Thymus (tissue), 11 donors: ENCODE data around the gene MR1. TPM values are rescaled to one million over a fixed set of nuclear protein-coding genes. Genes with fewer than 3 reads are reported as not detected.
"Not testable (repeated sequence)": the region's sequence is repeated elsewhere in the genome, so short reads cannot be mapped to it uniquely, and the experiment has no call there.

ENCODE experiments used
- DNase-seq, 9 donors: peaks; one replicate each; pipeline ENCODE4 v3.0.0-alpha.2; 2013; ENCODE audit warnings: low spot score in 9 of 9, low read depth in 6 of 9, missing footprints in 1 of 9
- H3K27ac ChIP-seq, 2 donors: one replicate each; pipeline ENCODE4 v1.5.1; 2013; ENCODE audit warnings: control low read depth in 1 of 2, low read depth in 1 of 2, low read length in 1 of 2, mild to moderate bottlenecking in 1 of 2, moderate library complexity in 1 of 2
- H3K27me3 ChIP-seq, 2 donors: one replicate each; pipeline ENCODE4 v1.5.1; 2013; ENCODE audit warnings: low read length in 1 of 2; ENCODE audit not compliant: control insufficient read depth in 2 of 2, insufficient read depth in 1 of 2
- H3K36me3 ChIP-seq, 2 donors: one replicate each; pipeline ENCODE4 v1.5.1; 2013; ENCODE audit warnings: low read length in 1 of 2, mild to moderate bottlenecking in 1 of 2, moderate library complexity in 1 of 2; ENCODE audit not compliant: control insufficient read depth in 2 of 2, insufficient read depth in 2 of 2
- H3K4me1 ChIP-seq, 2 donors: one replicate each; pipeline ENCODE4 v1.5.1; 2013; ENCODE audit warnings: low read length in 2 of 2; ENCODE audit not compliant: control insufficient read depth in 2 of 2, insufficient read depth in 2 of 2
- H3K4me3 ChIP-seq, 2 donors: one replicate each; pipeline ENCODE4 v1.5.1; 2013; ENCODE audit warnings: low read length in 2 of 2, control low read depth in 1 of 2, mild to moderate bottlenecking in 1 of 2
- H3K9me3 ChIP-seq, 2 donors: one replicate each; pipeline ENCODE4 v1.5.1; 2013; ENCODE audit warnings: low read length in 1 of 2, mild to moderate bottlenecking in 1 of 2; ENCODE audit not compliant: control insufficient read depth in 2 of 2, insufficient read depth in 1 of 2
- WGBS: extraction: QIAGEN DNeasy Blood & Tissue Kit; methylation state at CpG from one replicate; pipeline ENCODE4 v1.1.7; 2013; 5-methylcytosine and 5-hydroxymethylcytosine counted together
- polyA plus RNA-seq: library from polyadenylated mRNA; stranded (reverse); fragments of 200-250 nt; gene quantifications from one replicate; pipeline ENCODE4 v1.2.3, GENCODE V29; 2013
- total RNA-seq: library from RNA; stranded (reverse); fragments of 120-200 nt; gene quantifications from one replicate; pipeline ENCODE4 v1.2.4, GENCODE V29; 2013
- donor health status: healthy.

MR1 gene
- total and polyA plus RNA-seq, 2 donors, result 12.0 to 21.1 TPM

- H3K36me3 ChIP-seq, result peaks cover 0 to 12% of the 10 kb centered on the region in 2 donors
- peaks cover 4 to 18% of the 10 kb centered on the region in 2 donors for H3K4me1 ChIP-seq
- H3K27me3 ChIP-seq, result no peaks in the 10 kb centered on the region
- DNase-seq, result peak in 7 of 9 donors; percentile 45 to 78 (median 53)
- H3K27ac ChIP-seq, result peak overlapping the region; percentile 88 to 93
- H3K4me3 ChIP-seq, result peak overlapping the region; percentile 91 to 96
- H3K9me3 ChIP-seq, result peaks cover 0 to 3% of the 10 kb centered on the region in 2 donors
- WGBS, result under 1% methylated on average over 23 of the region's 23 CpGs
These were observed 11.9 kb upstream of the MR1 start for GRCh38 chr1:181021811-181022434.

- WGBS, result 76% methylated on average over 10 of the region's 10 CpGs
- Histone ChIP-seq H3K4me1 (peaks cover 4 to 18% of the 10 kb centered on the region in 2 donors), H3K27me3 (no peaks in the 10 kb centered on the region), H3K36me3 (peaks cover 0 to 7% of the 10 kb centered on the region in 2 donors), H3K9me3 (peaks cover 0 to 3% of the 10 kb centered on the region in 2 donors), H3K27ac (peak overlapping the region; percentile 33 to 69), H3K4me3 (peak overlapping the region; percentile 91 to 96)
- no peak for DNase-seq
These were observed 10.3 kb upstream of the MR1 start for GRCh38 chr1:181023265-181024057.

- no peaks in the 10 kb centered on the region for H3K36me3 ChIP-seq
- peaks cover under 1 to 12% of the 10 kb centered on the region in 2 donors for H3K4me1 ChIP-seq
- H3K27me3 ChIP-seq, result no peaks in the 10 kb centered on the region
- no peaks in the 10 kb centered on the region for H3K9me3 ChIP-seq
- no peak for DNase-seq
- H3K27ac ChIP-seq, result no peak overlapping the region
- H3K4me3 ChIP-seq, result no peak overlapping the region
These were observed 5.6 kb upstream of the MR1 start for GRCh38 chr1:181028196-181028595.

GRCh38 chr1:181028615-181029014 is 5.2 kb upstream of the MR1 start:
- Histone ChIP-seq H3K27ac (no peak overlapping the region), H3K4me1 (peaks cover 3 to 12% of the 10 kb centered on the region in 2 donors), H3K4me3 (no peak overlapping the region), H3K9me3 (no peaks in the 10 kb centered on the region), H3K36me3 (no peaks in the 10 kb centered on the region), H3K27me3 (no peaks in the 10 kb centered on the region)
- DNase-seq, result no peak
- WGBS, result 93% methylated on average over 5 of the region's 5 CpGs

GRCh38 chr1:181032535-181032934 is 1.2 kb upstream of the MR1 start:
- no peak overlapping the region for H3K4me3 ChIP-seq
- DNase-seq, result no peak
- peaks cover 16 to 27% of the 10 kb centered on the region in 2 donors for H3K4me1 ChIP-seq
- 97% methylated on average over 2 of the region's 2 CpGs for WGBS
- H3K36me3 ChIP-seq, result no peaks in the 10 kb centered on the region
- no peaks in the 10 kb centered on the region for H3K27me3 ChIP-seq
- peak overlapping the region in 1 of 2 donors; percentile 48 for H3K27ac ChIP-seq
- no peaks in the 10 kb centered on the region for H3K9me3 ChIP-seq

- Histone ChIP-seq H3K4me1 (peaks cover 19 to 33% of the 10 kb centered on the region in 2 donors), H3K36me3 (peaks cover 0 to 5% of the 10 kb centered on the region in 2 donors), H3K9me3 (no peaks in the 10 kb centered on the region), H3K27ac (peak overlapping the region; percentile 92 to 94), H3K27me3 (no peaks in the 10 kb centered on the region), H3K4me3 (peak overlapping the region; percentile 63)
- DNase-seq, result peak in 4 of 9 donors; percentile 25 to 78 (median 42)
- 50% methylated on average over 2 of the region's 2 CpGs for WGBS
These were observed 520 bp upstream of the MR1 start for GRCh38 chr1:181033128-181033798.

GRCh38 chr1:181035210-181035609 is 1.4 kb downstream of the MR1 start:
- Histone ChIP-seq H3K4me1 (peaks cover 19 to 35% of the 10 kb centered on the region in 2 donors), H3K36me3 (peaks cover 0 to 11% of the 10 kb centered on the region in 2 donors)
- H3K27ac ChIP-seq, H3K27me3 ChIP-seq, H3K9me3 ChIP-seq, H3K4me3 ChIP-seq, DNase-seq: not testable (repeated sequence)
- WGBS, result 98% methylated on average over 4 of the region's 4 CpGs

- H3K4me3 ChIP-seq, result no peak overlapping the region
- no peaks in the 10 kb centered on the region for H3K9me3 ChIP-seq
- no peaks in the 10 kb centered on the region for H3K27me3 ChIP-seq
- no peak for DNase-seq
- H3K4me1 ChIP-seq, result peaks cover 19 to 35% of the 10 kb centered on the region in 2 donors
- H3K36me3 ChIP-seq, result peaks cover 0 to 11% of the 10 kb centered on the region in 2 donors
- H3K27ac ChIP-seq, result no peak overlapping the region
- 98% methylated on average over 4 of the region's 4 CpGs for WGBS
These were observed 2.5 kb downstream of the MR1 start for GRCh38 chr1:181036107-181036836.
